K562 (cell line): ENCODE measurements around the gene INHBE. TPM values are rescaled to one million over a fixed set of nuclear protein-coding genes. Genes with fewer than 3 reads are reported as not detected.

ENCODE experiments used
- BCL6 ChIP-seq: fragments of 250-450 bp; sonication (Bioruptor Pico); IDR thresholded peaks from 2 replicates; pipeline ENCODE4 v1.4.0; 2020
- CEBPG ChIP-seq, 3 experiments: fragments of 200-800 bp in 1 of 3; sonication (Bioruptor generic) in 1 of 3; sonication (generic) in 1 of 3; formaldehyde crosslinking in 1 of 3; IDR thresholded peaks in 2 of 3; conservative IDR thresholded peaks in 1 of 3; 2 replicates each; pipeline versions ENCODE4 v1.6.1 to v1.8.0; 2016 to 2022; ENCODE audit warnings: missing compliant biosample characterization in 2 of 3, missing genetic modification characterization in 2 of 3, mild to moderate bottlenecking in 1 of 3, missing genetic modification reagents in 1 of 3
- GATA2 ChIP-seq: sonication (generic); formaldehyde crosslinking; IDR thresholded peaks from 2 replicates; pipeline ENCODE4 v1.4.0; 2020; ENCODE audit warnings: mild to moderate bottlenecking, missing genetic modification reagents
- MCM7 ChIP-seq, 2 experiments: fragments of 450-650 bp; IDR thresholded peaks; 2 replicates each; pipeline ENCODE4 v1.6.1; 2016 to 2018
- POLR2G ChIP-seq: fragments of 200-400 bp; formaldehyde crosslinking; IDR thresholded peaks from 2 replicates; pipeline ENCODE4 v1.6.1; 2017; ENCODE audit warnings: low read depth, mild to moderate bottlenecking, antibody characterized with exemption, low read length, moderate library complexity
- SIX5 ChIP-seq, 2 experiments: IDR thresholded peaks; 2 replicates each; pipeline ENCODE4 v1.6.1; 2011; ENCODE audit warnings: low read length in 2 of 2, borderline replicate concordance in 1 of 2, low read depth in 1 of 2, mild to moderate bottlenecking in 1 of 2, moderate library complexity in 1 of 2; ENCODE audit not compliant: insufficient read depth in 1 of 2
- SP2 ChIP-seq: IDR thresholded peaks from 2 replicates; pipeline ENCODE4 v1.6.1; 2011; ENCODE audit warnings: mild to moderate bottlenecking, low read depth, low read length, moderate library complexity; ENCODE audit not compliant: poor library complexity, severe bottlenecking; ENCODE audit errors: extremely low read depth
- TCFL5 ChIP-seq: fragments of 250-450 bp; sonication (Bioruptor Pico); conservative IDR thresholded peaks from 2 replicates; pipeline ENCODE4 v1.6.1; 2021; ENCODE audit warnings: mild to moderate bottlenecking, moderate library complexity, matching md5 sums
- ZNF224 ChIP-seq: sonication (generic); formaldehyde crosslinking; IDR thresholded peaks from 2 replicates; pipeline ENCODE4 v1.8.0; 2022; ENCODE audit warnings: mild to moderate bottlenecking, missing genetic modification reagents
- ZNF76 ChIP-seq: fragments of 250-450 bp; sonication (Bioruptor Pico); IDR thresholded peaks from 2 replicates; pipeline ENCODE4 v1.4.0; 2020; ENCODE audit warnings: mild to moderate bottlenecking, moderate library complexity, borderline replicate concordance
- polyA plus RNA-seq, 8 experiments: library from polyadenylated mRNA; depleted of rRNA in 4 of 8; stranded (reverse) in 5 of 8; unstranded in 3 of 8; fragments of >200 nt; fragmentation: Nextera tagmentation in 2 of 8; fragmentation: Illumina TruSeq in 1 of 8; extraction: Ambion mirVana in 2 of 8; extraction: Trizol in 1 of 8; gene quantifications; 2 replicates each; pipeline versions ENCODE4 v1.2.1 to v1.2.3, GENCODE V29; 2011 to 2014; ENCODE audit warnings: inconsistent platforms in 1 of 8, missing spikeins in 1 of 8
- total RNA-seq, 7 experiments: library from RNA; depleted of rRNA in 6 of 7; stranded (reverse); fragments of >200 nt in 6 of 7; fragmentation: Illumina TruSeq in 2 of 7; extraction: Trizol in 2 of 7; gene quantifications; 2 replicates each; pipeline versions ENCODE4 v1.2.1 to v1.2.3, GENCODE V29; 2011 to 2021; ENCODE audit warnings: low replicate concordance in 1 of 7
- TF ChIP-seq, protein P1 (sequence below): fragments of 450-650 bp; IDR thresholded peaks from 2 replicates; pipeline ENCODE4 v1.6.1; 2016; ENCODE audit warnings: mild to moderate bottlenecking, moderate library complexity
- TF ChIP-seq, protein P2 (sequence below): fragments of 250-450 bp; sonication (Bioruptor Pico); IDR thresholded peaks from 2 replicates; pipeline ENCODE4 v1.5.0; 2020; ENCODE audit warnings: mild to moderate bottlenecking, borderline replicate concordance

The INHBE gene
- total and polyA plus RNA-seq, 9 of the 15 experiments (the other 6 are each of a cell fraction or from before 2014, with no cell fraction given), result 0.94 to 9.9 (median 7.3) TPM

- TF ChIP-seq SIX5 (IDR thresholded peaks at IDR 0.05; ENCODE audit: borderline replicate concordance in 1 of 2, insufficient read depth in 1 of 2, low read depth in 1 of 2, low read length in 2 of 2) (no peak), TCFL5 (CRISPR knock-in tag) (no peak), POLR2G (peak; percentile 55; the same call in 1 of the 2 replicates), CEBPG (CRISPR knock-in tag; IDR thresholded peaks at IDR 0.05) (0 out of 2 replicates have a peak, but pooled peaks have one; percentile 30), CEBPG (tag; conservative IDR thresholded peaks at IDR 0.05 in 1 of 2, IDR thresholded peaks at IDR 0.05 in 1 of 2) (no peak), ZNF224 (CRISPR knock-in tag) (no peak), GATA2 (CRISPR knock-in tag) (no peak), BCL6 (CRISPR knock-in tag) (no peak), ZNF76 (CRISPR knock-in tag) (no peak), SP2 (no peak), MCM7 (IDR thresholded peaks at IDR 0.05) (no peak)
- TF ChIP-seq, protein P1, sequence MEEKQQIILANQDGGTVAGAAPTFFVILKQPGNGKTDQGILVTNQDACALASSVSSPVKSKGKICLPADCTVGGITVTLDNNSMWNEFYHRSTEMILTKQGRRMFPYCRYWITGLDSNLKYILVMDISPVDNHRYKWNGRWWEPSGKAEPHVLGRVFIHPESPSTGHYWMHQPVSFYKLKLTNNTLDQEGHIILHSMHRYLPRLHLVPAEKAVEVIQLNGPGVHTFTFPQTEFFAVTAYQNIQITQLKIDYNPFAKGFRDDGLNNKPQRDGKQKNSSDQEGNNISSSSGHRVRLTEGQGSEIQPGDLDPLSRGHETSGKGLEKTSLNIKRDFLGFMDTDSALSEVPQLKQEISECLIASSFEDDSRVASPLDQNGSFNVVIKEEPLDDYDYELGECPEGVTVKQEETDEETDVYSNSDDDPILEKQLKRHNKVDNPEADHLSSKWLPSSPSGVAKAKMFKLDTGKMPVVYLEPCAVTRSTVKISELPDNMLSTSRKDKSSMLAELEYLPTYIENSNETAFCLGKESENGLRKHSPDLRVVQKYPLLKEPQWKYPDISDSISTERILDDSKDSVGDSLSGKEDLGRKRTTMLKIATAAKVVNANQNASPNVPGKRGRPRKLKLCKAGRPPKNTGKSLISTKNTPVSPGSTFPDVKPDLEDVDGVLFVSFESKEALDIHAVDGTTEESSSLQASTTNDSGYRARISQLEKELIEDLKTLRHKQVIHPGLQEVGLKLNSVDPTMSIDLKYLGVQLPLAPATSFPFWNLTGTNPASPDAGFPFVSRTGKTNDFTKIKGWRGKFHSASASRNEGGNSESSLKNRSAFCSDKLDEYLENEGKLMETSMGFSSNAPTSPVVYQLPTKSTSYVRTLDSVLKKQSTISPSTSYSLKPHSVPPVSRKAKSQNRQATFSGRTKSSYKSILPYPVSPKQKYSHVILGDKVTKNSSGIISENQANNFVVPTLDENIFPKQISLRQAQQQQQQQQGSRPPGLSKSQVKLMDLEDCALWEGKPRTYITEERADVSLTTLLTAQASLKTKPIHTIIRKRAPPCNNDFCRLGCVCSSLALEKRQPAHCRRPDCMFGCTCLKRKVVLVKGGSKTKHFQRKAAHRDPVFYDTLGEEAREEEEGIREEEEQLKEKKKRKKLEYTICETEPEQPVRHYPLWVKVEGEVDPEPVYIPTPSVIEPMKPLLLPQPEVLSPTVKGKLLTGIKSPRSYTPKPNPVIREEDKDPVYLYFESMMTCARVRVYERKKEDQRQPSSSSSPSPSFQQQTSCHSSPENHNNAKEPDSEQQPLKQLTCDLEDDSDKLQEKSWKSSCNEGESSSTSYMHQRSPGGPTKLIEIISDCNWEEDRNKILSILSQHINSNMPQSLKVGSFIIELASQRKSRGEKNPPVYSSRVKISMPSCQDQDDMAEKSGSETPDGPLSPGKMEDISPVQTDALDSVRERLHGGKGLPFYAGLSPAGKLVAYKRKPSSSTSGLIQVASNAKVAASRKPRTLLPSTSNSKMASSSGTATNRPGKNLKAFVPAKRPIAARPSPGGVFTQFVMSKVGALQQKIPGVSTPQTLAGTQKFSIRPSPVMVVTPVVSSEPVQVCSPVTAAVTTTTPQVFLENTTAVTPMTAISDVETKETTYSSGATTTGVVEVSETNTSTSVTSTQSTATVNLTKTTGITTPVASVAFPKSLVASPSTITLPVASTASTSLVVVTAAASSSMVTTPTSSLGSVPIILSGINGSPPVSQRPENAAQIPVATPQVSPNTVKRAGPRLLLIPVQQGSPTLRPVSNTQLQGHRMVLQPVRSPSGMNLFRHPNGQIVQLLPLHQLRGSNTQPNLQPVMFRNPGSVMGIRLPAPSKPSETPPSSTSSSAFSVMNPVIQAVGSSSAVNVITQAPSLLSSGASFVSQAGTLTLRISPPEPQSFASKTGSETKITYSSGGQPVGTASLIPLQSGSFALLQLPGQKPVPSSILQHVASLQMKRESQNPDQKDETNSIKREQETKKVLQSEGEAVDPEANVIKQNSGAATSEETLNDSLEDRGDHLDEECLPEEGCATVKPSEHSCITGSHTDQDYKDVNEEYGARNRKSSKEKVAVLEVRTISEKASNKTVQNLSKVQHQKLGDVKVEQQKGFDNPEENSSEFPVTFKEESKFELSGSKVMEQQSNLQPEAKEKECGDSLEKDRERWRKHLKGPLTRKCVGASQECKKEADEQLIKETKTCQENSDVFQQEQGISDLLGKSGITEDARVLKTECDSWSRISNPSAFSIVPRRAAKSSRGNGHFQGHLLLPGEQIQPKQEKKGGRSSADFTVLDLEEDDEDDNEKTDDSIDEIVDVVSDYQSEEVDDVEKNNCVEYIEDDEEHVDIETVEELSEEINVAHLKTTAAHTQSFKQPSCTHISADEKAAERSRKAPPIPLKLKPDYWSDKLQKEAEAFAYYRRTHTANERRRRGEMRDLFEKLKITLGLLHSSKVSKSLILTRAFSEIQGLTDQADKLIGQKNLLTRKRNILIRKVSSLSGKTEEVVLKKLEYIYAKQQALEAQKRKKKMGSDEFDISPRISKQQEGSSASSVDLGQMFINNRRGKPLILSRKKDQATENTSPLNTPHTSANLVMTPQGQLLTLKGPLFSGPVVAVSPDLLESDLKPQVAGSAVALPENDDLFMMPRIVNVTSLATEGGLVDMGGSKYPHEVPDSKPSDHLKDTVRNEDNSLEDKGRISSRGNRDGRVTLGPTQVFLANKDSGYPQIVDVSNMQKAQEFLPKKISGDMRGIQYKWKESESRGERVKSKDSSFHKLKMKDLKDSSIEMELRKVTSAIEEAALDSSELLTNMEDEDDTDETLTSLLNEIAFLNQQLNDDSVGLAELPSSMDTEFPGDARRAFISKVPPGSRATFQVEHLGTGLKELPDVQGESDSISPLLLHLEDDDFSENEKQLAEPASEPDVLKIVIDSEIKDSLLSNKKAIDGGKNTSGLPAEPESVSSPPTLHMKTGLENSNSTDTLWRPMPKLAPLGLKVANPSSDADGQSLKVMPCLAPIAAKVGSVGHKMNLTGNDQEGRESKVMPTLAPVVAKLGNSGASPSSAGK, result no peak
- TF ChIP-seq, protein P2, sequence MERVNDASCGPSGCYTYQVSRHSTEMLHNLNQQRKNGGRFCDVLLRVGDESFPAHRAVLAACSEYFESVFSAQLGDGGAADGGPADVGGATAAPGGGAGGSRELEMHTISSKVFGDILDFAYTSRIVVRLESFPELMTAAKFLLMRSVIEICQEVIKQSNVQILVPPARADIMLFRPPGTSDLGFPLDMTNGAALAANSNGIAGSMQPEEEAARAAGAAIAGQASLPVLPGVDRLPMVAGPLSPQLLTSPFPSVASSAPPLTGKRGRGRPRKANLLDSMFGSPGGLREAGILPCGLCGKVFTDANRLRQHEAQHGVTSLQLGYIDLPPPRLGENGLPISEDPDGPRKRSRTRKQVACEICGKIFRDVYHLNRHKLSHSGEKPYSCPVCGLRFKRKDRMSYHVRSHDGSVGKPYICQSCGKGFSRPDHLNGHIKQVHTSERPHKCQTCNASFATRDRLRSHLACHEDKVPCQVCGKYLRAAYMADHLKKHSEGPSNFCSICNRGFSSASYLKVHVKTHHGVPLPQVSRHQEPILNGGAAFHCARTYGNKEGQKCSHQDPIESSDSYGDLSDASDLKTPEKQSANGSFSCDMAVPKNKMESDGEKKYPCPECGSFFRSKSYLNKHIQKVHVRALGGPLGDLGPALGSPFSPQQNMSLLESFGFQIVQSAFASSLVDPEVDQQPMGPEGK (CRISPR knock-in tag), result no peak
Observed at GRCh38 chr12:57498132-57498502, 43.0 kb downstream of the INHBE start (continued).
